Renal pelvis (tissue), 4 donors: ENCODE measurements around the gene COL4A5. TPM values are rescaled to one million over a fixed set of nuclear protein-coding genes. Genes with fewer than 3 reads are reported as not detected.
A peak's percentile ranks its signal among the peaks of the same experiment; 100 is the strongest.
"Not testable (repeated sequence)": the region's sequence is repeated elsewhere in the genome, so short reads cannot be mapped to it uniquely, and the experiment has no call there.

Experiments used
- DNase-seq: peaks from one replicate; pipeline ENCODE4 v3.0.0-alpha.2; 2013
- polyA plus RNA-seq, 3 donors: library from polyadenylated mRNA; unstranded; fragments of 120-200 nt; gene quantifications; one replicate each; pipeline ENCODE4 v1.2.1, GENCODE V29; 2013; ENCODE audit not compliant: insufficient read length in 3 of 3

COL4A5 gene
- polyA plus RNA-seq, 3 donors: 106 to 138 (median 134) TPM

- peak; percentile 19 for DNase-seq
Measured at GRCh38 chrX:108439961-108440696, 491 bp downstream of the COL4A5 start.

- DNase-seq: no peak
Measured at GRCh38 chrX:108442901-108443464, 3.3 kb downstream of the COL4A5 start.

GRCh38 chrX:108447303-108447702 lies 7.7 kb downstream of the COL4A5 start:
- no peak for DNase-seq

- no peak for DNase-seq
Measured at GRCh38 chrX:108453841-108454240, 14.2 kb downstream of the COL4A5 start.

GRCh38 chrX:108456971-108457477 lies 17.4 kb downstream of the COL4A5 start:
- DNase-seq: no peak

GRCh38 chrX:108464604-108465003 lies 25.0 kb downstream of the COL4A5 start:
- no peak for DNase-seq

GRCh38 chrX:108468486-108468885 lies 28.8 kb downstream of the COL4A5 start:
- no peak for DNase-seq

GRCh38 chrX:108473979-108474378 lies 34.3 kb downstream of the COL4A5 start:
- DNase-seq: no peak

GRCh38 chrX:108481528-108481927 lies 41.9 kb downstream of the COL4A5 start:
- not testable (repeated sequence) for DNase-seq

- no peak for DNase-seq
Measured at GRCh38 chrX:108484251-108484650, 44.6 kb downstream of the COL4A5 start.

GRCh38 chrX:108485960-108486359 lies 46.3 kb downstream of the COL4A5 start:
- no peak for DNase-seq

GRCh38 chrX:108494406-108495090 lies 54.9 kb downstream of the COL4A5 start:
- DNase-seq: no peak

GRCh38 chrX:108511721-108512120 lies 72.1 kb downstream of the COL4A5 start:
- DNase-seq: no peak

GRCh38 chrX:108516184-108516583 lies 76.5 kb downstream of the COL4A5 start:
- DNase-seq: no peak

- no peak for DNase-seq
Measured at GRCh38 chrX:108527724-108528123, 88.1 kb downstream of the COL4A5 start.

GRCh38 chrX:108537005-108537404 lies 97.4 kb downstream of the COL4A5 start:
- DNase-seq: peak; percentile 7

- no peak for DNase-seq
Measured at GRCh38 chrX:108541286-108541685, 101.6 kb downstream of the COL4A5 start.

GRCh38 chrX:108557580-108557979 lies 117.9 kb downstream of the COL4A5 start:
- DNase-seq: no peak

- DNase-seq: no peak
Measured at GRCh38 chrX:108558217-108558616, 118.6 kb downstream of the COL4A5 start.

GRCh38 chrX:108573136-108573535 lies 133.5 kb downstream of the COL4A5 start:
- no peak for DNase-seq

GRCh38 chrX:108582151-108582550 lies 142.5 kb downstream of the COL4A5 start:
- DNase-seq: no peak

GRCh38 chrX:108584617-108585211 lies 145.1 kb downstream of the COL4A5 start:
- no peak for DNase-seq

GRCh38 chrX:108590496-108590895 lies 150.9 kb downstream of the COL4A5 start:
- no peak for DNase-seq
